ENCODE measurements around the gene TMEM87A.
"Not testable (repeated sequence)": the region's sequence is repeated elsewhere in the genome, so short reads cannot be mapped to it uniquely, and the experiment has no call there.

Gene TMEM87A

GRCh38 chr15:42231088-42231487 is 42.1 kb downstream of the TMEM87A start:
- H3K27me3 Mint-ChIP-seq, result no peaks in the 10 kb centered on the region
- H3K9me3 Mint-ChIP-seq (ENCODE audit: low read depth), result no peaks in the 10 kb centered on the region
- H3K4me3 Mint-ChIP-seq, result no peak overlapping the region
- H3K27ac Mint-ChIP-seq, result no peak overlapping the region
- H3K36me3 Mint-ChIP-seq, result no peaks in the 10 kb centered on the region
- H3K4me1 Mint-ChIP-seq (ENCODE audit: low read depth), result no peaks in the 10 kb centered on the region

- not testable (repeated sequence) for H3K27ac Mint-ChIP-seq; H3K27me3 Mint-ChIP-seq; H3K36me3 Mint-ChIP-seq; H3K4me1 Mint-ChIP-seq (ENCODE audit: low read depth); H3K4me3 Mint-ChIP-seq; H3K9me3 Mint-ChIP-seq (ENCODE audit: low read depth)
Observed at GRCh38 chr15:42228981-42229380, 44.3 kb downstream of the TMEM87A start.

GRCh38 chr15:42228036-42228435 is 45.2 kb downstream of the TMEM87A start:
- Mint-ChIP-seq H3K27ac (no peak overlapping the region), H3K9me3 (ENCODE audit: low read depth) (no peaks in the 10 kb centered on the region), H3K4me3 (no peak overlapping the region), H3K27me3 (no peaks in the 10 kb centered on the region), H3K4me1 (ENCODE audit: low read depth) (no peaks in the 10 kb centered on the region), H3K36me3 (peaks cover 3% of the 10 kb centered on the region)

GRCh38 chr15:42226648-42227047 is 46.6 kb downstream of the TMEM87A start:
- H3K36me3 Mint-ChIP-seq, result peaks cover 3% of the 10 kb centered on the region

GRCh38 chr15:42220216-42220615 is 53.0 kb downstream of the TMEM87A start:
- no peaks in the 10 kb centered on the region for H3K27me3 Mint-ChIP-seq
- peaks cover 5% of the 10 kb centered on the region for H3K4me1 Mint-ChIP-seq (ENCODE audit: low read depth)
- no peak overlapping the region for H3K27ac Mint-ChIP-seq
- no peaks in the 10 kb centered on the region for H3K9me3 Mint-ChIP-seq (ENCODE audit: low read depth)
- H3K4me3 Mint-ChIP-seq, result no peak overlapping the region
- H3K36me3 Mint-ChIP-seq, result peaks cover 15% of the 10 kb centered on the region

More at GRCh38 chr15:42226648-42227047, 46.6 kb downstream of the TMEM87A start:
- H3K9me3 Mint-ChIP-seq (ENCODE audit: low read depth), result no peaks in the 10 kb centered on the region
- H3K4me1 Mint-ChIP-seq (ENCODE audit: low read depth), result no peaks in the 10 kb centered on the region
- H3K27me3 Mint-ChIP-seq, result no peaks in the 10 kb centered on the region
- H3K27ac Mint-ChIP-seq, result no peak overlapping the region
- H3K4me3 Mint-ChIP-seq, result no peak overlapping the region

GRCh38 chr15:42218953-42219592 is 54.2 kb downstream of the TMEM87A start:
- Mint-ChIP-seq H3K36me3 (peaks cover 12% of the 10 kb centered on the region), H3K9me3 (ENCODE audit: low read depth) (no peaks in the 10 kb centered on the region), H3K27me3 (no peaks in the 10 kb centered on the region), H3K4me1 (ENCODE audit: low read depth) (peaks cover 11% of the 10 kb centered on the region), H3K4me3 (no peak overlapping the region), H3K27ac (peak overlapping the region; percentile 19)

- H3K4me3 Mint-ChIP-seq, result no peak overlapping the region
Observed at GRCh38 chr15:42217568-42217967, 55.7 kb downstream of the TMEM87A start.

GRCh38 chr15:42215913-42216829 is 57.1 kb downstream of the TMEM87A start:
- Mint-ChIP-seq H3K27ac (peak overlapping the region; percentile 35), H3K9me3 (ENCODE audit: low read depth) (no peaks in the 10 kb centered on the region), H3K27me3 (no peaks in the 10 kb centered on the region), H3K36me3 (peaks cover 12% of the 10 kb centered on the region), H3K4me3 (no peak overlapping the region), H3K4me1 (ENCODE audit: low read depth) (peaks cover 11% of the 10 kb centered on the region)

More at GRCh38 chr15:42217568-42217967, 55.7 kb downstream of the TMEM87A start:
- Mint-ChIP-seq H3K36me3 (peaks cover 12% of the 10 kb centered on the region), H3K27ac (peak overlapping the region; percentile 10), H3K27me3 (no peaks in the 10 kb centered on the region), H3K4me1 (ENCODE audit: low read depth) (peaks cover 11% of the 10 kb centered on the region), H3K9me3 (ENCODE audit: low read depth) (no peaks in the 10 kb centered on the region)

- no peaks in the 10 kb centered on the region for H3K27me3 Mint-ChIP-seq
- H3K4me3 Mint-ChIP-seq, result no peak overlapping the region
- peak overlapping the region; percentile 71 for H3K27ac Mint-ChIP-seq
- H3K9me3 Mint-ChIP-seq (ENCODE audit: low read depth), result no peaks in the 10 kb centered on the region
- H3K36me3 Mint-ChIP-seq, result peaks cover 9% of the 10 kb centered on the region
- peaks cover 11% of the 10 kb centered on the region for H3K4me1 Mint-ChIP-seq (ENCODE audit: low read depth)
Observed at GRCh38 chr15:42214600-42214999, 58.6 kb downstream of the TMEM87A start.

- Mint-ChIP-seq H3K27ac (no peak overlapping the region), H3K36me3 (peaks cover 7% of the 10 kb centered on the region), H3K9me3 (ENCODE audit: low read depth) (no peaks in the 10 kb centered on the region), H3K4me3 (no peak overlapping the region), H3K27me3 (no peaks in the 10 kb centered on the region), H3K4me1 (ENCODE audit: low read depth) (peaks cover 11% of the 10 kb centered on the region)
Observed at GRCh38 chr15:42213511-42213910, 59.7 kb downstream of the TMEM87A start.

- peaks cover 7% of the 10 kb centered on the region for H3K36me3 Mint-ChIP-seq
Observed at GRCh38 chr15:42210696-42211095, 62.5 kb downstream of the TMEM87A start.

GRCh38 chr15:42207674-42208579 is 65.3 kb downstream of the TMEM87A start, which contains the start of gene VPS39:
Gene VPS39, minus strand, starts transcription at chr15:42208304. Its CDS starts 151 bp downstream, at chr15:42208153.
- H3K4me3 Mint-ChIP-seq, result peak within 1 kb of the TSS; percentile 98
- H3K9me3 Mint-ChIP-seq (ENCODE audit: low read depth), result no peaks in the 10 kb centered on the region
- peak within 1 kb of the TSS; percentile 96 for H3K27ac Mint-ChIP-seq
- peaks cover 40% of the 10 kb centered on the region for H3K4me1 Mint-ChIP-seq (ENCODE audit: low read depth)
- H3K36me3 Mint-ChIP-seq, result peaks cover 13% of the 10 kb centered on the region
- H3K27me3 Mint-ChIP-seq, result no peaks in the 10 kb centered on the region

More at GRCh38 chr15:42210696-42211095, 62.5 kb downstream of the TMEM87A start:
- H3K4me1 Mint-ChIP-seq (ENCODE audit: low read depth), result peaks cover 29% of the 10 kb centered on the region
- H3K27ac Mint-ChIP-seq, result no peak overlapping the region
- H3K9me3 Mint-ChIP-seq (ENCODE audit: low read depth), result no peaks in the 10 kb centered on the region
- no peaks in the 10 kb centered on the region for H3K27me3 Mint-ChIP-seq
- no peak overlapping the region for H3K4me3 Mint-ChIP-seq

- Mint-ChIP-seq H3K9me3 (ENCODE audit: low read depth) (no peaks in the 10 kb centered on the region), H3K4me1 (ENCODE audit: low read depth) (peaks cover 49% of the 10 kb centered on the region), H3K36me3 (peaks cover 19% of the 10 kb centered on the region), H3K4me3 (peak overlapping the region; percentile 98), H3K27ac (peak overlapping the region; percentile 79), H3K27me3 (no peaks in the 10 kb centered on the region)
Observed at GRCh38 chr15:42206406-42206805, 66.8 kb downstream of the TMEM87A start.

GRCh38 chr15:42203891-42204290 is 69.3 kb downstream of the TMEM87A start:
- Mint-ChIP-seq H3K4me3 (no peak overlapping the region), H3K36me3 (peaks cover 27% of the 10 kb centered on the region), H3K4me1 (ENCODE audit: low read depth) (peaks cover 53% of the 10 kb centered on the region), H3K27ac (peak overlapping the region; percentile 28), H3K9me3 (ENCODE audit: low read depth) (no peaks in the 10 kb centered on the region), H3K27me3 (no peaks in the 10 kb centered on the region)
